ENCODE measurements around the gene ZFP64. TPM values are rescaled to one million over a fixed set of nuclear protein-coding genes. Genes with fewer than 3 reads are reported as not detected.

Gene ZFP64
- total RNA-seq, 2 donors from 2014 or later: 9.2 to 13.8 TPM

DNA sequence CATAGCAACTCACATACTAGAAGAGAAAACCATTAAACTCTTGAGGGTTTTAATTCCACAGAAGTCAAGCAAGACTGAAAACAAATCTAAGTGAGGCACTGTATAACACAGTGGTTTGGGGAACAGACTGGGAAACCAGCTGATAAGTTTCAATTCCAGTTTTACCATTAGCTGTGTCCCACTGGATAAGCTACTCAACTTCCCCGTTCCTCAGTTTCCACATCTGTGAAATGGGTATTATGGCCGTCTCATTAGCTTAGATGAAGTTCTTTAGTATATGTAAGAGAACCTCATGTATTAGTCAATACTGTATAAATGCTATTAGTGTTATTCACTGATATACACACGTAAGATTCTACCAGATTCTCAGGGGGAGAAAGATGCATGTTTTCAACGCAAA is 89.0 kb downstream of the ZFP64 start:
- no peak for ATAC-seq
- H3K27ac Mint-ChIP-seq: no peak overlapping the region
- H3K9me3 Mint-ChIP-seq: no peaks in the 10 kb centered on the region
- peaks cover 12 to 18% of the 10 kb centered on the region in 2 donors for H3K27me3 Mint-ChIP-seq
- H3K4me3 Mint-ChIP-seq: peak overlapping the region; percentile 10
- peaks cover 14 to 20% of the 10 kb centered on the region in 2 donors for H3K4me1 Mint-ChIP-seq (ENCODE audit: low read depth in 2 of 2)
- H3K36me3 Mint-ChIP-seq: no peaks in the 10 kb centered on the region
- DNase-seq (ENCODE audit: low spot score): no peak

DNA sequence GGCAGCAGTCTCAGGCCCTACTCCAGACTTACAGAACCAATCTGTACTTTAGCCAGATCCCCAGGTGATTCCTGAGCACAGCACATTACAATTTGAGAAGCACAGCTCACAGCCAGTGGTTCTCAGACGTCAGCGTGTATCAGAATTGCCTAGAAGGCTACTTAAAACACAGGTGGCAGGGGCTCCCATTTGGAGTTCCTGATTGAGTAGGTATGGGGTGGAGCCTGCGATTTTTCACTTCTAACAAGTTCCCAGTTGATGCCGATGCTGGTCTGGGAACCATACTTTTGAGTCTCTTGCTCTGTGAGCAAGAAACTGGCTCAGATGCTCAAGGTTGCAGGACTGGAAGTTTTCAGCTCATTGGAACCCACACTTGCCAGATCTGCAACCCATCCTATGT is 89.5 kb downstream of the ZFP64 start:
- no peak for DNase-seq (ENCODE audit: low spot score)
- no peak for ATAC-seq
- H3K4me3 Mint-ChIP-seq: no peak overlapping the region
- H3K27ac Mint-ChIP-seq: no peak overlapping the region
- H3K36me3 Mint-ChIP-seq: no peaks in the 10 kb centered on the region
- H3K9me3 Mint-ChIP-seq: no peaks in the 10 kb centered on the region
- peaks cover 12 to 18% of the 10 kb centered on the region in 2 donors for H3K27me3 Mint-ChIP-seq
- peaks cover 14 to 20% of the 10 kb centered on the region in 2 donors for H3K4me1 Mint-ChIP-seq (ENCODE audit: low read depth in 2 of 2)

Measured in natural killer cell treated with Interleukin-12 subunit alpha and Interleukin-12 subunit beta and Interleukin-15 and Interleukin-18, amount 100 ng/mL, for 72 hours (primary cell).